HCT116 (cell line): ENCODE measurements around the gene CNNM4. TPM values are rescaled to one million over a fixed set of nuclear protein-coding genes. Genes with fewer than 3 reads are reported as not detected.
"Not testable (repeated sequence)": the region's sequence is repeated elsewhere in the genome, so short reads cannot be mapped to it uniquely, and the experiment has no call there.

ENCODE experiments used
- ATAC-seq: fragments of 200-7000 bp; cut with Tn5 transposase; 2 replicates; pipeline ENCODE4 v1.9.1; 2020; ENCODE audit warnings: mild to moderate bottlenecking, moderate library complexity
- BruUV-seq: library from RNA; stranded (reverse); fragments of 400-500 nt; replicated peaks from 2 replicates; lab custom pipeline; 2021; lab: Mats Ljungman, UMichigan
- CTCF ChIA-PET: fragments of 300-600 bp; sonication (Branson Sonifier 250); formaldehyde crosslinking; loops from one replicate; lab custom pipeline; 2021; ENCODE audit warnings: antibody characterized with exemption; lab: Charles Lee
- POLR2A ChIA-PET: fragments of 300-600, 350-600 bp; sonication (Branson Sonifier 250); formaldehyde crosslinking; loops from one replicate; lab custom pipeline; 2021; ENCODE audit warnings: antibody characterized with exemption; lab: Charles Lee
- RAD21 ChIA-PET, 2 experiments: fragments of 300-600 bp; sonication (Branson Sonifier 250); formaldehyde crosslinking; loops; one replicate each; lab custom pipeline; 2023; ENCODE audit warnings: low total read pairs in 2 of 2; ENCODE audit not compliant: uncharacterized antibody in 2 of 2, unreplicated experiment in 2 of 2, low non-redundant PET in 1 of 2; lab: Charles Lee
- DNase-seq: peaks from one replicate; pipeline ENCODE4 v3.0.0-alpha.2; 2010; ENCODE audit warnings: low read depth, low spot score
- H2AFZ ChIP-seq: fragments of 200-600 bp; shearing (Covaris generic), sonication (generic); 2 replicates; pipeline ENCODE4 v1.6.1; 2017; ENCODE audit warnings: low read depth, mixed run types, mixed read lengths, antibody characterized with exemption, low read length; ENCODE audit not compliant: poor library complexity, severe bottlenecking
- H3K27ac ChIP-seq: 2 replicates; pipeline ENCODE4 v1.5.1; 2012; ENCODE audit warnings: low read depth, low read length
- H3K27me3 ChIP-seq: fragments of 200-600 bp; sonication (generic); 2 replicates; pipeline ENCODE4 v1.6.1; 2016; ENCODE audit warnings: mixed run types, low read length, mixed read lengths; ENCODE audit not compliant: insufficient read depth
- H3K36me3 ChIP-seq, 2 experiments: fragments of 200-500 bp in 1 of 2; fragments of 200-600 bp in 1 of 2; sonication (Bioruptor generic) in 1 of 2; sonication (generic) in 1 of 2; 2 replicates each; pipeline versions ENCODE4 v1.5.1 to v1.6.1; 2014 to 2016; ENCODE audit warnings: low read length in 2 of 2, inconsistent platforms in 1 of 2, mixed read lengths in 1 of 2, mixed run types in 1 of 2; ENCODE audit not compliant: insufficient read depth in 2 of 2, control insufficient read depth in 1 of 2
- H3K4me1 ChIP-seq, 2 experiments: fragments of 200-600 bp in 1 of 2; sonication (generic) in 1 of 2; 2 replicates each; pipeline versions ENCODE4 v1.5.1 to v1.6.1; 2012 to 2017; ENCODE audit warnings: low read length in 2 of 2, inconsistent platforms in 1 of 2, mild to moderate bottlenecking in 1 of 2, mixed read lengths in 1 of 2, mixed run types in 1 of 2, moderate library complexity in 1 of 2; ENCODE audit not compliant: insufficient read depth in 2 of 2, control insufficient read depth in 1 of 2
- H3K4me2 ChIP-seq: fragments of 200-600 bp; sonication (generic); 2 replicates; pipeline ENCODE4 v1.6.1; 2017; ENCODE audit warnings: mixed run types, low read length, mixed read lengths
- H3K4me3 ChIP-seq, 2 experiments: fragments of 200-600 bp in 1 of 2; sonication (generic) in 1 of 2; replicated peaks in 1 of 2; 2 replicates each; pipeline ENCODE4 v1.5.1; 2011 to 2016; ENCODE audit warnings: low read length in 2 of 2, control low read depth in 1 of 2, low read depth in 1 of 2, mild to moderate bottlenecking in 1 of 2, mixed read lengths in 1 of 2, mixed run types in 1 of 2
- H3K79me2 ChIP-seq: fragments of 200-600 bp; sonication (generic); 2 replicates; pipeline ENCODE4 v1.6.1; 2017; ENCODE audit warnings: mild to moderate bottlenecking, mixed run types, low read length, moderate library complexity, mixed read lengths; ENCODE audit not compliant: insufficient read depth
- H3K9ac ChIP-seq: fragments of 200-600 bp; sonication (generic); 2 replicates; pipeline ENCODE4 v1.6.1; 2016; ENCODE audit warnings: low read length, mixed read lengths
- H3K9me2 ChIP-seq: fragments of 200-600 bp; sonication (generic), shearing (Covaris generic); 2 replicates; pipeline ENCODE4 v1.6.1; 2017; ENCODE audit warnings: mixed run types, mild to moderate bottlenecking, moderate library complexity; ENCODE audit not compliant: insufficient read depth
- H3K9me3 ChIP-seq, 2 experiments: fragments of 200-500 bp in 1 of 2; fragments of 200-600 bp in 1 of 2; sonication (Bioruptor generic) in 1 of 2; sonication (generic) in 1 of 2; 2 replicates each; pipeline ENCODE4 v1.6.1; 2014 to 2017; ENCODE audit warnings: low read length in 2 of 2, mixed read lengths in 2 of 2, inconsistent platforms in 1 of 2, low read depth in 1 of 2, mild to moderate bottlenecking in 1 of 2, mixed run types in 1 of 2, moderate library complexity in 1 of 2; ENCODE audit not compliant: control insufficient read depth in 1 of 2, insufficient read depth in 1 of 2
- H4K20me1 ChIP-seq: fragments of 200-600 bp; sonication (generic), shearing (Covaris generic); 2 replicates; pipeline ENCODE4 v1.6.1; 2017; ENCODE audit warnings: mixed run types, mild to moderate bottlenecking, moderate library complexity; ENCODE audit not compliant: insufficient read depth
- ATF3 ChIP-seq: IDR thresholded peaks from 2 replicates; pipeline ENCODE4 v1.6.1; 2012
- CBX3 ChIP-seq: IDR thresholded peaks from 2 replicates; pipeline ENCODE4 v1.6.1; 2012; ENCODE audit warnings: low read depth
- CEBPB ChIP-seq: IDR thresholded peaks from 2 replicates; pipeline ENCODE4 v1.6.1; 2012; ENCODE audit warnings: low read depth
- EZH2 ChIP-seq: fragments of 200-600 bp; sonication (generic); IDR thresholded peaks from 2 replicates; pipeline ENCODE4 v1.6.1; 2017; ENCODE audit warnings: antibody characterized with exemption, mixed run types
- EZH2phosphoT487 ChIP-seq: fragments of 200-600 bp; IDR thresholded peaks from 2 replicates; pipeline ENCODE4 v1.6.1; 2018; ENCODE audit warnings: antibody characterized with exemption, borderline replicate concordance
- POLR2AphosphoS5 ChIP-seq: IDR thresholded peaks from 2 replicates; pipeline ENCODE4 v1.6.1; 2011; ENCODE audit warnings: mild to moderate bottlenecking, low read depth, low read length, moderate library complexity
- SIN3A ChIP-seq: IDR thresholded peaks from 2 replicates; pipeline ENCODE4 v1.6.1; 2012; ENCODE audit warnings: low read depth
- SP1 ChIP-seq: IDR thresholded peaks from 2 replicates; pipeline ENCODE4 v1.6.1; 2012; ENCODE audit warnings: low read depth
- TCF7L2 ChIP-seq: IDR thresholded peaks from 2 replicates; pipeline ENCODE4 v1.7.0; 2011; ENCODE audit warnings: borderline replicate concordance, inconsistent platforms; ENCODE audit not compliant: insufficient read depth, insufficient read length; ENCODE audit errors: extremely low read depth
- YY1 ChIP-seq: IDR thresholded peaks from 2 replicates; pipeline ENCODE4 v1.6.1; 2011; ENCODE audit warnings: low read length, low read depth, moderate library complexity, mild to moderate bottlenecking; ENCODE audit not compliant: insufficient replicate concordance; ENCODE audit errors: extremely low read depth
- ZBTB33 ChIP-seq: IDR thresholded peaks from 2 replicates; pipeline ENCODE4 v1.6.1; 2011; ENCODE audit warnings: mild to moderate bottlenecking, low read length, moderate library complexity; ENCODE audit not compliant: insufficient replicate concordance; ENCODE audit errors: extremely low read depth
- ZFX ChIP-seq: fragments of 450-650 bp; IDR thresholded peaks from 2 replicates; pipeline ENCODE4 v1.6.1; 2017
- ZNF274 ChIP-seq: fragments of 200-500 bp; sonication (Bioruptor generic); IDR thresholded peaks from 2 replicates; pipeline ENCODE4 v1.6.1; 2014; ENCODE audit warnings: mild to moderate bottlenecking, low read depth, low read length, inconsistent platforms
- intact Hi-C: fragments of 100-400 bp; cut with micrococcal nuclease; formaldehyde crosslinking; loops from 2 replicates; pipeline ENCODE4 v1.10.0; 2022
- total RNA-seq: library from RNA; stranded (reverse); gene quantifications from one replicate; pipeline ENCODE4 v1.2.1, GENCODE V29; 2021; ENCODE audit not compliant: unreplicated experiment
- TF ChIP-seq, protein P1 (sequence below): IDR thresholded peaks from 2 replicates; pipeline ENCODE4 v1.6.1; 2012; ENCODE audit warnings: low read depth

The CNNM4 gene
- total RNA-seq, 1 experiment from 2014 or later, result 7.9 TPM

GRCh38 chr2:96795076-96795475 lies 34.4 kb downstream of the CNNM4 start:
- DNase-seq, result no peak
- H3K9ac ChIP-seq, result no peak overlapping the region
- TF ChIP-seq TCF7L2 (no peak), ZFX (no peak), CBX3 (no peak), EZH2phosphoT487 (no peak), ZBTB33 (no peak), YY1 (no peak), SP1 (no peak), ZNF274 (no peak), EZH2 (no peak), ATF3 (no peak), SIN3A (no peak), CEBPB (no peak), POLR2AphosphoS5 (no peak)
- TF ChIP-seq, protein P1, sequence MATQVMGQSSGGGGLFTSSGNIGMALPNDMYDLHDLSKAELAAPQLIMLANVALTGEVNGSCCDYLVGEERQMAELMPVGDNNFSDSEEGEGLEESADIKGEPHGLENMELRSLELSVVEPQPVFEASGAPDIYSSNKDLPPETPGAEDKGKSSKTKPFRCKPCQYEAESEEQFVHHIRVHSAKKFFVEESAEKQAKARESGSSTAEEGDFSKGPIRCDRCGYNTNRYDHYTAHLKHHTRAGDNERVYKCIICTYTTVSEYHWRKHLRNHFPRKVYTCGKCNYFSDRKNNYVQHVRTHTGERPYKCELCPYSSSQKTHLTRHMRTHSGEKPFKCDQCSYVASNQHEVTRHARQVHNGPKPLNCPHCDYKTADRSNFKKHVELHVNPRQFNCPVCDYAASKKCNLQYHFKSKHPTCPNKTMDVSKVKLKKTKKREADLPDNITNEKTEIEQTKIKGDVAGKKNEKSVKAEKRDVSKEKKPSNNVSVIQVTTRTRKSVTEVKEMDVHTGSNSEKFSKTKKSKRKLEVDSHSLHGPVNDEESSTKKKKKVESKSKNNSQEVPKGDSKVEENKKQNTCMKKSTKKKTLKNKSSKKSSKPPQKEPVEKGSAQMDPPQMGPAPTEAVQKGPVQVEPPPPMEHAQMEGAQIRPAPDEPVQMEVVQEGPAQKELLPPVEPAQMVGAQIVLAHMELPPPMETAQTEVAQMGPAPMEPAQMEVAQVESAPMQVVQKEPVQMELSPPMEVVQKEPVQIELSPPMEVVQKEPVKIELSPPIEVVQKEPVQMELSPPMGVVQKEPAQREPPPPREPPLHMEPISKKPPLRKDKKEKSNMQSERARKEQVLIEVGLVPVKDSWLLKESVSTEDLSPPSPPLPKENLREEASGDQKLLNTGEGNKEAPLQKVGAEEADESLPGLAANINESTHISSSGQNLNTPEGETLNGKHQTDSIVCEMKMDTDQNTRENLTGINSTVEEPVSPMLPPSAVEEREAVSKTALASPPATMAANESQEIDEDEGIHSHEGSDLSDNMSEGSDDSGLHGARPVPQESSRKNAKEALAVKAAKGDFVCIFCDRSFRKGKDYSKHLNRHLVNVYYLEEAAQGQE, result no peak
- TF ChIP-seq, all 23 proteins: peak for 0
- ATAC-seq, result no peak
- Histone ChIP-seq H2AFZ (no peak overlapping the region), H3K4me3 (no peak overlapping the region), H3K27ac (no peak overlapping the region), H3K36me3 (no peaks in the 10 kb centered on the region), H3K79me2 (no peaks in the 10 kb centered on the region), H3K4me2 (no peak overlapping the region), H3K9me3 (no peaks in the 10 kb centered on the region), H3K9me2 (no peaks in the 10 kb centered on the region), H4K20me1 (no peaks in the 10 kb centered on the region), H3K4me1 (no peaks in the 10 kb centered on the region), H3K27me3 (no peaks in the 10 kb centered on the region)
- BruUV-seq, result no TSS peak
- ChIA-PET CTCF (no interaction called here), POLR2A (no interaction called here), RAD21 (no interaction called here)
- intact Hi-C loops, result no loop called here

DNA sequence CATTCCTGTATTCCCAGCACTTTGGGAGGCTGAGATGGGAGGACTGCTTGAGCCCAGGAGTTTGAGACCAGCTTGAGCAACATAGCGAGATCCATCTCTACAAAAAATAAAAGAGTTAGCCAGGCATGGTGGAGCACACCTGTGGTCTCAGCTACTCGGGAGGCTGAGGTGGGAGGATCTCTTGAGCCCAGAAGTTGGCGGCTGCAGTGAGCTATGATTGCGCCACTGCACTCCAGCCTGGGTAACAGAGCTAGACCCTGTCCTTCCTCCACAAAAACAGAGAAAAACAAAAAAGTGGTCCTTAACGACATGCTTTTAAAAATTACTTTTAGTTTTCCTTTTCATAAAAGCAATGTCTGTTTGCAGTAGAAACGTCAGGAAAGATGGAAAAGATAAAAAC lies 35.8 kb downstream of the CNNM4 start:
- CTCF ChIA-PET, H3K79me2 ChIP-seq, intact Hi-C loops, RAD21 ChIA-PET, POLR2A ChIA-PET, H3K36me3 ChIP-seq, H3K27ac ChIP-seq, BruUV-seq, H3K4me3 ChIP-seq, H3K27me3 ChIP-seq, ATAC-seq, H3K9me2 ChIP-seq, H2AFZ ChIP-seq, H3K9me3 ChIP-seq, H4K20me1 ChIP-seq, H3K9ac ChIP-seq, H3K4me1 ChIP-seq, DNase-seq, H3K4me2 ChIP-seq: not testable (repeated sequence)
